Kidney glomerular epithelial cell (primary cell): ENCODE measurements around the gene SURF2.
A peak's percentile ranks its signal among the peaks of the same experiment; 100 is the strongest.

ENCODE experiments used
- DNase-seq: peaks from one replicate; lab custom pipeline; 2025; lab: John Stamatoyannopoulos, UW

The SURF2 gene

DNA sequence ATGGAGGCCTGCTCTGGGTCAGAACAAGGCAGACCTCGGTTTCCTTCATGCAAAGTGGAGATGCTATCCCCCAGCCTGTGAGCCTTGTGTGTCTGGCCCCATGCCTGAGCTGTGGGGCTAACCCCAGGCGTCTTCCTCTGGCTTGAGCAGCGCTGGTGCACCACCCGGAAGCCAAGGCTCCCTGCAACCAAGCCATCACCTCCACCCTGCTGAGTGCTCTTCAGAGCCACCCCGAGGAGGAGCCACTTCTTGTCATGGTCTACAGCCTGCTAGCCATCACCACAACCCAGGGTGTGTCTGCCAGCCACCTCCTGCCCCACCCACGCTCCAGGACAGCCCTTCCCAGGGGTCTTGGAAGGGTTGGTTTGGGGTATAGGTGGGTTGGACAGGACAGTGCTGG lies 45.2 kb downstream of the SURF2 start:
- no peak for DNase-seq

DNA sequence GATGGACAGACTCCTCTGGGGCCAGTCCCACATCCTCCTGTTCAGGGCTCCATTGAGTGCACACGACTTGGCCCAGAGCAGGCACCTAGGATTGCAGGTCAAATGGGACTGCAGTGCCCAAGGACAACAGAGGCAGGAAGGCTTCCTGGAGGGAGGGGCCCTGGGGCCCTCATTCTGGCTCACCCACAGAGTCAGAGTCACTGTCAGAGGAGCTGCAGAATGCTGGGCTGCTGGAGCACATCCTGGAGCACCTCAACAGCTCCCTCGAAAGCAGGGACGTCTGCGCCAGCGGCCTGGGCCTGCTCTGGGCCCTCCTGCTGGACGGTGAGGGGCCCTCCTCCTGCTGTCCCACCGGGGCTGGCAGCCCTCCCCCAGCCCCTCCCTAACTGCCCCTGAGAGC lies 46.3 kb downstream of the SURF2 start:
- no peak for DNase-seq

DNA sequence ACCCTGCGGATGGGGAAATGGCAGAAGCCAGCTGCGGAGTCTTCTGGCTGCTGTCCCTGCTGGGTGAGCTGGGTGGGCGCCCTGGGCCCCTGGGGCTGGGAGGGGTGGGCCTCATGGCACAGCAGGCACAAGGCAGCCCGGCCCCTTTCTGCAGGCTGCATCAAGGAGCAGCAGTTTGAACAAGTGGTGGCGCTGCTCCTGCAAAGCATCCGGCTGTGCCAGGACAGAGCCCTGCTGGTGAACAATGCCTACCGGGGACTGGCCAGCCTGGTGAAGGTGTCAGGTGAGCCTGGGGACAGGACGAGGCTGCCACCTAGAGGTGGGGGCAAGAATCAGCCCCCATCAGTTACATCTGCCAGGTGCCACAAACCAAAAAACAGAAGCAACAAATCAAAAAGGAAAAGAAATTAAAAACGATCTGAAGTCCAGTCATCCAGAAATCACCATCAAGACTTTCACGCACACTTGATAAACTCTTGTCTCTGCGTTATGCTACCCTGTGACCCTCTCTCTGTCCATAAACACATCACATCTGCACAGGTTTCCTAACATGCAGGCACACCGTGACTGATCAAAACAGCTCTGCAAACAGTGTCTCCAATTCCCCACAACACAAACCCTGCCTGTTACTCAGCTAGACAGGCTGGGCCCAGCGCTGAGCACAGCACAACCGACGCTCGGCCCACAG lies 47.6 kb downstream of the SURF2 start:
- no peak for DNase-seq

DNA sequence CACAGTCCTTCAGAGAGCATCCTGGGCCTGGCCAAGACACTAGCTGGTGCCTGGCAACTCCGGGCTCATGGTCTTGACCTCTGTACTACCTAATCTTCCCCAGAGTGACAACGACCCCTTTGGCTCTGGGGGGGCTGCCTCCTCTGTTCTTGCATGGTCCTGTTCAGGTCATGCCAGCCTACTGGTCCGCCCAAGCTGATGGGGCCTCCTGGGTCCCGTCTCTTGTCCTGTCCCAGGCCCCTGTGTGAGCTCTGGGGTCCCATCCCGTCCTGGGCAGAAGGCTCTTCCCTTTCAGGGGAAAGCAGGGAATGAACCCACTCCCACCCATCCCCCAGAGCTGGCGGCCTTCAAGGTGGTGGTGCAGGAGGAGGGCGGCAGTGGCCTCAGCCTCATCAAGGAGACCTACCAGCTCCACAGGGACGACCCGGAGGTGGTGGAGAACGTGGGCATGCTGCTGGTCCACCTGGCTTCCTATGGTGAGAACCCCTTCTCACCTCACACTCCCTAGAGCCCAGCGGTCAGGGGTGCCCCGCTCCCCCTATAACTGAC lies 48.2 kb downstream of the SURF2 start:
- no peak for DNase-seq

DNA sequence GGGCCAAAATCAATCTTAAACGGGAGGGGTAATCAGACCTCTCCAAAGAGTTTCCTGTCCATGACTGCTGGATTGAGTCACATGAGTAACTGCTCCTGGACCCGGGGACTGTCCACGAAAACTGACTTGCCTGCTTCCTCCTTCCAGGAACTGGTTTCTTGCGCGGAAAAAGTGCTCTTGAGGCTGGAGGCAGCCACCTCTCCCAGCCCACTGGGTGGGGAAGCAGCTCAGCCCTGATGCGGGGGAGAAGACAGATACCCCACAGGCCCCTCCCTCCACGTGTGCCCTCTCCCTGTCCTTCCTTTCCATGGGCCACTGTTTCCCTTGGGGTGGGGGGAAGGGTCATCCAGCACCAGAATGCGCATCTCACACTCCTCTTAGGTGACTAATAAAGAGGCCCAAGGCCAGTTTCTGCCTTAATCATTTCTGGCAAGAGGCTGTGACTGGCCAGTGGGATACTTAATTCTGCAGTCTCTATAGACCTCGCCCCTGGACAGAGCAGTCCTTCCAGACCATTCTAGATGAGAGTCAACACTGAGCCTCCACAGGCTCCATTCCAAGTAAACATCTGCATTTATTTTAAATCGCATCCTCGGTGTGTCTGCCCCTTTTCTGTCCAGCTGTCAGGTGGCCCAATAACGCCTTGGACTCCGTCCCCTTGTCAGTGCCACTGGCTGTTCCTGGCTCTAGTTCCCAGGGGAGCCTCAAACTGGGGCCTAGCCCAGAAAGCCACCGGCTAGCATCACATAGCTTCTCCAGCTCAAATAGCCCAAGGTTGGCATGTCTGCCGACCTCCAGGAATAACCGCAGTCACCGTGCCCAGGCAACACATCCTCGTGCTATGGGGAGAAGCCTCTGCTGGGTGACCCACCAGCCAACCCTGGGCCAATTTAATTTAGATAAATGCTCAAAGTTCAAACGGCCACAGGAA lies 49.4 kb downstream of the SURF2 start:
- no peak for DNase-seq

DNA sequence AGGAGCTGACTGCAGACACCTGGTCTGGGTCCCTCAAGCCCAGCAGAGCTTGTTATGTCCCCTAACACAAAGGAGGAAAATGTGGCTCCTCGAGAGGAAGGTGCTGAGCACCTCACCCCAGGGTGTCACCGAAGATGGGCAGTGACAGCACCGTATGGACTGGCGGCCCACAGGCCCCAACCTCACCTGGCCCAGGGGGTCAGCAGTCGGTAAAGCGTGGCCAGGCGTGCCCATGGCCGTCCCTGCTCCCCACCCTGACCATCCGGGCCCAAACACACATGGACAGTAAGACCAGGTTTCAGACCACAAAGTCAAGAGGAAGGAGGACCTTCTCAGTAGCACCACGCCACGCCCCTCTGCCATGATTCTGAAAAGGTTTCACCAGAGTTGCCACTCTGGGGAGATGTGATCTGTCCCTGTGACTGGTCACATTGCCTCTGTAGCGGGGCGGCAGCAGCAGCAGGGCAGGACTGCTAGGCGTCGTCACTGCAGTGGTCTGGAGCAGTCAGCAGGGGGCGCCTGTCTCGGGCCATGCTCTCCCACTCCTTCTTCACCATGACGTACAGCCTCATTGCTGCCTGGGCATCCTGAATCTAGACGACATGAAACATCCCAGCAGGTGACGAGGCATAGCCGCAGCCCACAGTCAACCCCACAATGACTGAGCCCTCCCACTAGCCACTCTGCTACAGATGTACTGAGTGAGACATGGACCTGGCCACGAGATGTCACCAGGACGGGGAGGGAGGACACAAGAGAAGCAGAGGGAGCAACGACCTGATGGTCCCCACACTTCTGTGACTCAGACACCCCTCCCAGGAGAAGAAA lies 50.3 kb downstream of the SURF2 start:
- peak; percentile 39 for DNase-seq

DNA sequence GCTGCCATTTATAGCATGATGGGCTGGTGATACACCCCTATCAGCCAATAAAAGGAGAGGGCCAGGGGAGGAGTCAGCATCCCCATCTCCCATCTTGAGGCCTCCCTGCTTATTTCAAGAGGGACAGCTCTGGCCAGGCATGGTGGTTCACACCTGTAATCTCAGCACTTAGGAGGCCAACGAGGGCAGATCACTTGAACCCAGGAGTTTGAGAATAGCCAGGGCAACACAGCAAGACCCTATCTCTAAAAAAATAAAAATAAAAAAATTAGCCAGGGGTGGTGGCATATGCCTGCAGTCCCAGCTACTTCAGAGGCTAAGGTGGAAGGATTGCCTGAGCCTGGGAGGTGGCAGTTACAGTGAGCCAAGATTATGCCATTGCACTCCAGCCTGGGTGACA lies 51.7 kb downstream of the SURF2 start:
- DNase-seq, result no peak
